ENCODE data around the gene MRPL55.
"Not testable (repeated sequence)": the region's sequence is repeated elsewhere in the genome, so short reads cannot be mapped to it uniquely, and the experiment has no call there.

The MRPL55 gene

DNA sequence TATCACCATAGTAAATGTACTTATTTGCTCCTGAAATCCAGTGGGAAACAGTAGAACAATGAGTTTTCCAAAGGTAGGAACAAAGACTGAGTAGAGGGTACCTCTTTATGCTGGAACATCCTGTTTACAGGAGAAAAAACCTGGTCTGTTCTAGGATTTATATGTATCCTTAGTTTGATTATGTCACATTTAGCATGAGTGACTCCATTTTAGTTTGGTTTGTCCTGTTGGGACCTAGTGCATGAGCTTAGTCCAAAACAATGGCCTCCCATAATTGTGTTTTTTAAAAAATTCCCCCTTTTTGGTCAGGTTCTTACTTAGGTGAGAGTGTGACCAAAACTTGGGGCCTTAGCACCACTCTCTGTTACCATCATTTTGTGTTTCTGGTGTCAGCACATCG is 3.5 kb upstream of the MRPL55 start:
- peaks cover 15% of the 10 kb centered on the region; the same call in 1 of the 2 replicates for H3K27me3 ChIP-seq (ENCODE audit: insufficient read depth, low read length)
- peaks cover 4% of the 10 kb centered on the region for H3K4me1 ChIP-seq (ENCODE audit: insufficient read depth, low read length)
- H3K4me3 ChIP-seq (ENCODE audit: low read length) = no peak overlapping the region
- H3K36me3 ChIP-seq (ENCODE audit: insufficient read depth, low read depth, low read length) = peaks cover 2% of the 10 kb centered on the region; the same call in 1 of the 2 replicates
- no peak overlapping the region for H3K27ac ChIP-seq (ENCODE audit: low read length)
- H3K9me3 ChIP-seq (ENCODE audit: insufficient read depth, low read depth, low read length) = peaks cover 22% of the 10 kb centered on the region
- no peak overlapping the region for H3K9ac ChIP-seq (ENCODE audit: low read depth, low read length)

DNA sequence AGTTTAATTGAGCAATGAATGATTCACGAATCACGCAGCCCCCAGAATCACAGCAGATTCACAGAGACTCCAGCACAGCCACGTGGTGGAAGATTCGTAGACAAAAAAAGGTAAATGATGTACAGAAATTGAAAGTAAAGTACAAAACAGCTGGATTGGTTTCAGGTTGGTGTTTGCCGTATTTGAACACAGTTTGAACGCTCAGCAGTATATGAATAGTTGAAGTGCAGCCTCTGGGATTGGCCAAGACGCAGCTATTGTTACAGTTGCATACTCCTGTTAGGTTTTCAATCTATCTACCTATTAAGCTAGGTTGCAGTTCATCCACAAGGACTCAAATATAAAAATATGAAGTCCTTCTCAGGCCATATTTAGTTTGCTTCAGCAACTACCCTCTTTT is 3.1 kb upstream of the MRPL55 start:
- Histone ChIP-seq H3K9me3 (ENCODE audit: insufficient read depth, low read depth, low read length) (peaks cover 17% of the 10 kb centered on the region; the same call in 1 of the 2 replicates), H3K36me3 (ENCODE audit: insufficient read depth, low read depth, low read length) (peaks cover 6% of the 10 kb centered on the region; the same call in 1 of the 2 replicates), H3K9ac (ENCODE audit: low read depth, low read length) (no peak overlapping the region), H3K4me1 (ENCODE audit: insufficient read depth, low read length) (peaks cover 4% of the 10 kb centered on the region), H3K27ac (ENCODE audit: low read length) (no peak overlapping the region), H3K27me3 (ENCODE audit: insufficient read depth, low read length) (peaks cover 15% of the 10 kb centered on the region; the same call in 1 of the 2 replicates), H3K4me3 (ENCODE audit: low read length) (no peak overlapping the region)

GRCh38 chr1:228111315-228111714 is 2.2 kb upstream of the MRPL55 start:
- H3K4me3 ChIP-seq (ENCODE audit: low read length); H3K4me1 ChIP-seq (ENCODE audit: insufficient read depth, low read length); H3K9me3 ChIP-seq (ENCODE audit: insufficient read depth, low read depth, low read length); H3K27ac ChIP-seq (ENCODE audit: low read length); H3K9ac ChIP-seq (ENCODE audit: low read depth, low read length): not testable (repeated sequence)
- Histone ChIP-seq H3K27me3 (ENCODE audit: insufficient read depth, low read length) (peaks cover 15% of the 10 kb centered on the region; the same call in 1 of the 2 replicates), H3K36me3 (ENCODE audit: insufficient read depth, low read depth, low read length) (peaks cover 15% of the 10 kb centered on the region)

- H3K4me3 ChIP-seq (ENCODE audit: low read length) = 0 out of 2 replicates have a peak overlapping the region, but pooled peaks have one; percentile 98
Observed at GRCh38 chr1:228110556-228110955, 1.5 kb upstream of the MRPL55 start.

GRCh38 chr1:228109962-228110488 is 926 bp upstream of the MRPL55 start:
- Histone ChIP-seq H3K27me3 (ENCODE audit: insufficient read depth, low read length) (peaks cover 15% of the 10 kb centered on the region; the same call in 1 of the 2 replicates), H3K4me1 (ENCODE audit: insufficient read depth, low read length) (peaks cover 4% of the 10 kb centered on the region), H3K36me3 (ENCODE audit: insufficient read depth, low read depth, low read length) (peaks cover 21% of the 10 kb centered on the region), H3K27ac (ENCODE audit: low read length) (no peak overlapping the region), H3K4me3 (ENCODE audit: low read length) (peak overlapping the region; percentile 98), H3K9ac (ENCODE audit: low read depth, low read length) (peak overlapping the region; percentile 82), H3K9me3 (ENCODE audit: insufficient read depth, low read depth, low read length) (peaks cover 3% of the 10 kb centered on the region; the same call in 1 of the 2 replicates)

More at GRCh38 chr1:228110556-228110955, 1.5 kb upstream of the MRPL55 start:
- Histone ChIP-seq H3K9ac (ENCODE audit: low read depth, low read length) (no peak overlapping the region), H3K27ac (ENCODE audit: low read length) (no peak overlapping the region), H3K9me3 (ENCODE audit: insufficient read depth, low read depth, low read length) (peaks cover 7% of the 10 kb centered on the region; the same call in 1 of the 2 replicates), H3K27me3 (ENCODE audit: insufficient read depth, low read length) (peaks cover 15% of the 10 kb centered on the region; the same call in 1 of the 2 replicates), H3K36me3 (ENCODE audit: insufficient read depth, low read depth, low read length) (peaks cover 21% of the 10 kb centered on the region), H3K4me1 (ENCODE audit: insufficient read depth, low read length) (peaks cover 4% of the 10 kb centered on the region)

GRCh38 chr1:228108742-228109072 is 392 bp downstream of the MRPL55 start:
- H3K4me1 ChIP-seq (ENCODE audit: insufficient read depth, low read length) = peaks cover 4% of the 10 kb centered on the region
- H3K27me3 ChIP-seq (ENCODE audit: insufficient read depth, low read length) = peaks cover 15% of the 10 kb centered on the region; the same call in 1 of the 2 replicates
- H3K36me3 ChIP-seq (ENCODE audit: insufficient read depth, low read depth, low read length) = peaks cover 21% of the 10 kb centered on the region
- peak overlapping the region; percentile 94 for H3K9ac ChIP-seq (ENCODE audit: low read depth, low read length)
- H3K9me3 ChIP-seq (ENCODE audit: insufficient read depth, low read depth, low read length) = no peaks in the 10 kb centered on the region
- peak overlapping the region; percentile 18 for H3K27ac ChIP-seq (ENCODE audit: low read length)
- H3K4me3 ChIP-seq (ENCODE audit: low read length) = peak overlapping the region; percentile 98

DNA sequence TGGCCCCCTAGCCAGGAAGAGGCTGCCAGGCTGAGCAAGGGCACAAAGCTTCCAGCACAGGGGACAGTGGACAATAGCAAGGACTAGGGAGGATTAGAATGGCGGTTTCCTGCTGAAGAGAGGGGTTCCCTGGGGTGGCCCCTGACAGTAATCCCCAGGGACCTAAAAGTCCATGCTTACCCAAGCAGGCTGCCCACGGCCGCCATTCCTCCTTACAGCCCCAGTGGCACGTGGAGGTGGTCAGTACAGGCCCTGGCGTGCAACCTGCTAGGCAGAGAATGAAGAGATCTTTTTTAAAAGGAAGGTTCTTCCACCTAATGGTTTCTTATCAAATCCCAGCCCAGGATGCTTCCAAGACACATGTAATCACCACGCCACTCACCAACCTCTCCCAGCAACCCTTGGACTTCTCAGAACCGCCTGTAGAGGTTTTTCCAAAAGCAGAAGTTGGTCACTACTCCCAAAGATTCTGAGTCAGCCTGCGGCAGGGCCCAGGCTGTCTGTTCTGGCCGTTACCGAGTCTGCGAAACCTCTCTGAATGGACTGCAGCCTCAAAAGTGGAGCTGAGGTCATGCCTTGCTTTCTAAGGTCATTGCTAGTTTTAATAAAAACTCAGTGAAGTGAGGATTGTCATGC is 926 bp downstream of the MRPL55 start:
- Histone ChIP-seq H3K4me3 (ENCODE audit: low read length) (peak overlapping the region; percentile 98), H3K9me3 (ENCODE audit: insufficient read depth, low read depth, low read length) (no peaks in the 10 kb centered on the region), H3K27ac (ENCODE audit: low read length) (peak overlapping the region; percentile 18), H3K27me3 (ENCODE audit: insufficient read depth, low read length) (peaks cover 15% of the 10 kb centered on the region; the same call in 1 of the 2 replicates), H3K9ac (ENCODE audit: low read depth, low read length) (peak overlapping the region; percentile 94), H3K4me1 (ENCODE audit: insufficient read depth, low read length) (peaks cover 4% of the 10 kb centered on the region), H3K36me3 (ENCODE audit: insufficient read depth, low read depth, low read length) (peaks cover 21% of the 10 kb centered on the region)

- no peaks in the 10 kb centered on the region for H3K9me3 ChIP-seq (ENCODE audit: insufficient read depth, low read depth, low read length)
- H3K4me3 ChIP-seq (ENCODE audit: low read length) = no peak overlapping the region
- H3K27ac ChIP-seq (ENCODE audit: low read length) = no peak overlapping the region
- H3K27me3 ChIP-seq (ENCODE audit: insufficient read depth, low read length) = peaks cover 15% of the 10 kb centered on the region; the same call in 1 of the 2 replicates
- H3K4me1 ChIP-seq (ENCODE audit: insufficient read depth, low read length) = peaks cover 4% of the 10 kb centered on the region
- H3K9ac ChIP-seq (ENCODE audit: low read depth, low read length) = no peak overlapping the region
- peaks cover 21% of the 10 kb centered on the region for H3K36me3 ChIP-seq (ENCODE audit: insufficient read depth, low read depth, low read length)
Observed at GRCh38 chr1:228107636-228108035, 1.5 kb downstream of the MRPL55 start.

GRCh38 chr1:228106800-228107054 is 2.4 kb downstream of the MRPL55 start:
- H3K27ac ChIP-seq (ENCODE audit: low read length) = no peak overlapping the region
- H3K36me3 ChIP-seq (ENCODE audit: insufficient read depth, low read depth, low read length) = peaks cover 21% of the 10 kb centered on the region
- no peak overlapping the region for H3K9ac ChIP-seq (ENCODE audit: low read depth, low read length)
- H3K4me1 ChIP-seq (ENCODE audit: insufficient read depth, low read length) = peaks cover 4% of the 10 kb centered on the region
- H3K9me3 ChIP-seq (ENCODE audit: insufficient read depth, low read depth, low read length) = no peaks in the 10 kb centered on the region
- peaks cover 15% of the 10 kb centered on the region; the same call in 1 of the 2 replicates for H3K27me3 ChIP-seq (ENCODE audit: insufficient read depth, low read length)
- H3K4me3 ChIP-seq (ENCODE audit: low read length) = no peak overlapping the region

GRCh38 chr1:228105996-228106799 is 2.9 kb downstream of the MRPL55 start:
- no peak overlapping the region for H3K9ac ChIP-seq (ENCODE audit: low read depth, low read length)
- peaks cover 15% of the 10 kb centered on the region; the same call in 1 of the 2 replicates for H3K27me3 ChIP-seq (ENCODE audit: insufficient read depth, low read length)
- H3K27ac ChIP-seq (ENCODE audit: low read length) = no peak overlapping the region
- H3K9me3 ChIP-seq (ENCODE audit: insufficient read depth, low read depth, low read length) = no peaks in the 10 kb centered on the region
- H3K4me3 ChIP-seq (ENCODE audit: low read length) = no peak overlapping the region
- peaks cover 21% of the 10 kb centered on the region for H3K36me3 ChIP-seq (ENCODE audit: insufficient read depth, low read depth, low read length)
- peaks cover 4% of the 10 kb centered on the region for H3K4me1 ChIP-seq (ENCODE audit: insufficient read depth, low read length)

DNA sequence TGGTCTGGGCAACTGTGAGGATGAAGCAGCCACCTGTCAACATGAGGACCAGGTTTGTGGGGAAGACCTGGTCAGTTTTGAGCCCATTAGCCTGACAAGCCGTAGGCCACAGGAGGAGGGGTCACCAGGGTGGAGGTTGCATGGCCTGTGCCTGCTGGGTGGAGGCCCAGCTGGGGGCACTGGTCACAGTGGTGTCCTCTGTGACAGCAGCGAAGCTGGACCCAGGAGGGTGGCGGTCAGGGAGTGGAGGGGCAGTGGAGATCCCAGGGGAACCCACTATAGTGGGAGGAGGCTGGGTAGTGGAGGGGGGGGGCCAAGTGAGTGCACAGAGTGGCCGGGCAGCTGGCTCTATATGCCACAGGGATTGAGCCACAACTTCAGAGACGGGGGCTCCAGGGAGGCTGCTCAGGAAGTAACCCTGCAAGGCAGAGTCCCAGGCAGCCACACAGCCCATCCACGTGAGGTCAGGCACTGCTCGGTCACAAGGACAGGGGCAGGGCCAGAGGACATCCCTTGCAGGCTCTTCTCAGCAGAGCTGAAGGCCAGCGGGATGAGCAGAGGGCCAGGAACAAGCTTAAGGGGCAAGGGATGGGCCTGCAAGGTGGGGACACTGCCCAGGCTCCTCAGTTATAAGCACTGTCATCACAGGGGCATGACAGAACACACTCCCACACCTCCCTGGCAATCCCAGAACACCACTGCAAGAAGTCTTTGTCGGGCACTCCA is 3.7 kb downstream of the MRPL55 start:
- H3K4me1 ChIP-seq (ENCODE audit: insufficient read depth, low read length) = peaks cover 4% of the 10 kb centered on the region
- no peak overlapping the region for H3K9ac ChIP-seq (ENCODE audit: low read depth, low read length)
- peaks cover 9% of the 10 kb centered on the region; the same call in 1 of the 2 replicates for H3K27me3 ChIP-seq (ENCODE audit: insufficient read depth, low read length)
- H3K27ac ChIP-seq (ENCODE audit: low read length) = no peak overlapping the region
- no peak overlapping the region for H3K4me3 ChIP-seq (ENCODE audit: low read length)
- no peaks in the 10 kb centered on the region for H3K9me3 ChIP-seq (ENCODE audit: insufficient read depth, low read depth, low read length)
- peaks cover 27% of the 10 kb centered on the region for H3K36me3 ChIP-seq (ENCODE audit: insufficient read depth, low read depth, low read length)
